ENCODE data around the gene CCDC137.

- TF ChIP-seq ATF7 (IDR thresholded peaks at IDR 0.05) (no peak), ATF7 (CRISPR knock-in tag; IDR thresholded peaks at IDR 0.05) (no peak), SRF (IDR thresholded peaks at IDR 0.05; ENCODE audit: low read depth, low read length) (no peak)
Observed at GRCh38 chr17:81631482-81631881, 35.1 kb upstream of the CCDC137 start.
